HTR-8/SVneo (cell line): ENCODE results near the gene STK35.

Experiments used
- DNase-seq: peaks from one replicate; pipeline ENCODE4 v3.0.0; 2011; ENCODE audit warnings: low spot score, mixed read lengths; ENCODE audit not compliant: insufficient read length
- FAIRE-seq: peaks from 2 replicates; lab custom pipeline; 2011; peaks lifted over from hg19 to GRCh38; lab: Jason Lieb, UNC

The STK35 gene

DNA sequence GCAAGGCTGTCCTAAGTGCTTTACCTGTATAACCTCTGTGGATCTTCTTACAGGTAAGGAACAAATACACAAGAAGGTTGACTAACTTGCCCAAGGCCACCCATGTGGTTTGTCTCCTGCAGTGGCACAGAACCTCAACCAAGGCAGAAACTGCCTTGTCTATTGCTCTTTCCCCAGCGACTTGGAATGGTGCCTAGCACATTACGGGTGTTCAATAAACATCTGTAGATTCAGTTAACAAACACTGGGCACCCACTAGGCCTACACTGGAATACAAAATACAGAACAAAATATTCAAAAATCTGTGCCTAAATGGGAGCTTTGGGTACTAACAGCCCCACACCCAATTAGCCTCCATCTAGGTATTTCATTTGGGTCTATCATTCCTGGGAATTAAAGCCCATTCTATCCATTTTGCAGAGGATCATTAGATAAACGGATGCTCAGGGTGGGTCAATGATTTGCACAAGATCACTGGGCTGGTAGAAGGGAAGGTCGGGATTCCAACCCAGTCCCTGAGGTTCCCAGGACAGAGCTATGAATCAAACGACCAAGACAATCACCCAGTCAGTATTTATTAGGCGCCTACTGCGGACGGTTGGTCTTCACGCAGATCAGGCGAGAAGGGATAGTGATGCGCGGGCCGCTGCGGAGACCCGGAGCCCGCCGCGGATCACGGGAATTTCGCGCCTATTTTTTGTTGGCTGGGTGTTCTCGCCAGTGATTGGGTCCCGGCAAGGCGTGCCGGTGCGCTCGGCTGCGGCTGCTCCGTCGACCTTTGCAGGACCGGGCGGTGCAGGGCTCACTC, at the start of gene STK35:
Gene STK35 (plus strand): TSS at position 771 of the 808 bp plus-strand sequence. CDS start 55 bp downstream, outside the sequence.
- FAIRE-seq = no peak
- peak; percentile 62 for DNase-seq

GRCh38 chr20:2051946-2052345, 49.7 kb upstream of the STK35 start:
- DNase-seq = no peak
- no peak for FAIRE-seq

GRCh38 chr20:2052741-2053140, 48.9 kb upstream of the STK35 start:
- DNase-seq (no peak), FAIRE-seq (no peak)

GRCh38 chr20:2053615-2054014, 48.0 kb upstream of the STK35 start:
- no peak for FAIRE-seq
- no peak for DNase-seq

DNA sequence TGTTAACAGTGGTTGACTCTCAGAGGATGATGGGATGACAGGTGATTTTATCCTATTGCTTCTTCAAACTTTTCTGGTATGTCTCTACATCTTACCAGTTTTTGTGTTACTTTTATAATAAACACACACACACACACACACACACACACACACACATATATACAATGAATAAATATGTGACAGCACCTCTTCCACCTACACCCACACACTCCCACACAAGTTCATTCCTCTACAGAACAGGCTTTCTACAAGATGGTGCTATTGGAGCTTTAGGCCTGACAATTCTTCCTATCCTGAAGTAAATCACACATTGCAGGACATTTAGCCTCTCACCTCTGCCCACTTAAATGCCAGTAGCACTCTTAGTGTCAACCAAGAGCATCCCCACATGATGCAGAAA, 46.7 kb upstream of the STK35 start:
- FAIRE-seq = no peak
- no peak for DNase-seq

DNA sequence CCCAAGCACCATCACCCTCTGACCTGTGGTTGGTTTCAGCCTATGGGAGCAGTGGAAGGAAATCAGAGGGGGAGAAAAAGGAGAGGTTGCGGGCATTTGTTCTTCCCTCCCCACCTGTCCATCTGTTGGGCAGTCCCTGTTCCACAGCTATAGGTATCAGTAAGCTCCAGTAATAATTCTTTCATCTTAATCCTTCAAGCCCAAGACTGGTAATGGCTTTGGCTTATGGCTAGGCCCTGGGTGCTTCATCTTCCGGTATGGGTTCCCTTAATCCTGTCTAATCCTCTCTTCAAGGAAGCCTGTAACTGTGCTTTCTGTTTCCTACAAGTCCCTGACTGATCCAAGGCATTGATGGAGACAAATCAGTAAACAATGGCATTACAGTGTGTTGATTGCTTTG, 42.2 kb upstream of the STK35 start:
- DNase-seq = no peak
- no peak for FAIRE-seq

GRCh38 chr20:2065099-2065498, 36.5 kb upstream of the STK35 start:
- DNase-seq (no peak), FAIRE-seq (no peak)

DNA sequence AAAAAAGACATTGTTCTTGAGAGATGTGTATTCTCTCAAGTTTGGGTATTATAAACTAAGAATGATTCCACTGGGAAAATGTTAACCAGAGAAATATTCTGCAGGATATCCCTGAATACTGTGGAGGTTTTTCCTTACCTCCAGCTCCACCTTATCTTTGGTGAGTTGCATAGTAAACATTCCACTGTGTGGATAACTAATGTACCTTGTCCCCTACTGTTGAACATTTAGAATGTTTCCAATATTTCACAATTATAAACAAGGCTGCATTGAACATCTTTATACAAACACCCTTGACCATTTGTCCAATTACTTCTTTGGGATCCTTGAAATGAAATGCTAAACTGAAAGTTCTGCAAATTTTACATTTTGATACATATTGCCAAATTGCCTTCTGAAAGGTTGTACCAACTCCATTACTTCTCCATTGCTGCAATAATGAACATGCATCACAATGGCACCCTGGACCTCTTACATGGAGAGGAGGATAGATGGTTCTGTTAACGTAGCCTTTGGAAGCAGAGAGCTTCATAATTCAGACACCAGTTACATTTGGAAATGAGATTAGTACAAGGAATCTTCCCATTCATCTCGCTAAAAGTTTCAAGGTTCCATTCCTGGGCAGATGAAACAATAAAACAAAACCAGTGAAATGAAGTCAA, 35.0 kb upstream of the STK35 start:
- DNase-seq (no peak), FAIRE-seq (no peak)

GRCh38 chr20:2080532-2081224, 20.9 kb upstream of the STK35 start:
- DNase-seq = no peak
- FAIRE-seq = no peak

DNA sequence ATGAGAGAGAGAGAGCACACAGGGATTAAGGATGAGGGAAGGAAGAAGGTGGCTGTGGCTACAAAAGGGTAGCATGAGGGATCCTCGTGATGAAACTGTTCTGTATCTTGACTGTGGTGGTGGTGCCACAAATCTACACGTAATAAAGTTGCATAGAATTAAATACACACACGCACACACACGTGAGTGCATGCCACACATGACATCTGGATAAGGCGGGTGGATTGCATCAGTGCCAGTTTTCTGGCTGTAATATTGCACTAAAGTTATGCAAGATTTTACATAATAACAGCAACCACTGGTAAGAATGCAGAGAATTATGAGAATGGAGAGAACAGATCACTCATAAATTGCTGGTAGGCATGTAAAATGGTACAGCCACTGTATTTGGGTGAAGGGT, 16.9 kb upstream of the STK35 start:
- DNase-seq = no peak
- no peak for FAIRE-seq

GRCh38 chr20:2086177-2086979, 15.2 kb upstream of the STK35 start:
- FAIRE-seq (no peak), DNase-seq (no peak)

- FAIRE-seq (no peak), DNase-seq (no peak)
These were observed 14.6 kb upstream of the STK35 start for GRCh38 chr20:2086980-2087377.

DNA sequence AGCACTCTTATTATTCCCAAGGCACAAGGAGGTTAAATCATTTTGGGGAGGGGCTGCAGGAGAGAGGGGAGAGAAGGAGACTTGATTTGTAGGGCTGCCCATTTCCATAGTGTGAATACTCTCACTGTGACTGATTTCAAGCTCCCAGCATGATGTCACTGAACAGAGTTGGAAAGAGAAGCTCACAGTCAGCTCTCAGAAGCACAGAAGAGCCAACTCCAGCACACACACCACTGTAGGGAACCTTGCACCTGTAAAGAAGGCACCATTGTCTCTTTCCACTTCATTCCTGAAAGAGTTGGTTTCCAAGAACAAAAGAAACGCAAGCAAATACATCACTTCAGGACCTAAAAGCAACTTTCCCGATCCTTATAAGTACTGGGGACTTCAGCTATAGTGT, 12.7 kb upstream of the STK35 start:
- DNase-seq (no peak), FAIRE-seq (no peak)

- FAIRE-seq (no peak), DNase-seq (no peak)
These were observed 12.2 kb upstream of the STK35 start for GRCh38 chr20:2089447-2089846.

GRCh38 chr20:2093159-2093781, 8.4 kb upstream of the STK35 start:
- FAIRE-seq = no peak
- DNase-seq = no peak

DNA sequence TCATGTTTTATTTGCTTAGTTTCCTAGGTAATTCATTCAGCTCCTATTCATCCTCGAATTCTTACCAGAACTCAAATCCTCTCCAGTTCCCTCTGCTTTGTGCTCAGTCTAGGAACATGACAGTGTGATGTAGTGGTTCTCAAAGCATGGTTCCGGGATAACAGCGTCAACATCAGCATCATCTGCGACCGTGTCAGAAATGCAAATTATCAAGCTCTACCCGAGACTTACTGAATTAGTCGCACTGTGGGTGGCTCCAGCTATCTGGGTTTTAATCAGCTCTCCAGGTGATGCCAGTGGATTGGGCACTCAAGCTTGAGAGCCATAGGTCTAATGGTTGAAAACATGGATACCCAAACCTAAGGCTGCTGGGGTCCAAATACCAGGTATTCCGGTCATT, 7.7 kb upstream of the STK35 start:
- FAIRE-seq (no peak), DNase-seq (no peak)

- peak; percentile 48 for FAIRE-seq
These were observed 398 bp downstream of the STK35 start for GRCh38 chr20:2101865-2102584.

DNA sequence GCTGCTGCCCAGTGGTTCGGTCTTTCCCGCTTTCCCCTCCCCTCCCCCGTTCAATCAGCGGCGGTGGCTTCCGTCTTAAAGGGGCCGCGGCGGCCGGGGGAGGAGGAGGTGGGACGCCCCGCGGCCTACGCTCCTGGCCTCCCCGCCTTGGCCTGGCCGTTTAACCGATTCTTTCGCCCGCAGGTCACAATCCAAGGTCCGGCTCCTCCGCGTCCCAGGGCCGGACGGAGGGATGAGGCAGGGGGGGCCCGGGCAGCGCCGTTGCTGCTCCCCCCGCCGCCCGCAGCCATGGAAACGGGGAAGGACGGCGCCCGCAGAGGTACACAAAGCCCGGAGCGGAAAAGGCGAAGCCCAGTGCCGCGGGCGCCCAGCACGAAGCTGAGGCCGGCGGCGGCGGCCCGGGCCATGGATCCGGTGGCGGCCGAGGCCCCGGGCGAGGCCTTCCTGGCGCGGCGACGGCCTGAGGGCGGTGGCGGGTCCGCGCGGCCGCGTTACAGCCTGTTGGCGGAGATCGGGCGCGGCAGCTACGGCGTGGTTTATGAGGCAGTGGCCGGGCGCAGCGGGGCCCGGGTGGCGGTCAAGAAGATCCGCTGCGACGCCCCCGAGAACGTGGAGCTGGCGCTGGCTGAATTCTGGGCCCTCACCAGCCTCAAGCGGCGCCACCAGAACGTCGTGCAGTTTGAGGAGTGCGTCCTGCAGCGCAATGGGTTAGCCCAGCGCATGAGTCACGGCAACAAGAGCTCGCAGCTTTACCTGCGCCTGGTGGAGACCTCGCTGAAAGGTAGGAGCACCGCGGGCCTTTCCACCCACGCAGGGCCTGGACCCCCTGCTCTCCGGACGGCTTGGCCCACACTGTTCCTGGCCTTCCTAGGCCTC, 1.2 kb downstream of the STK35 start:
- DNase-seq (peak; percentile 91), FAIRE-seq (peak; percentile 64)

More at GRCh38 chr20:2101865-2102584, 398 bp downstream of the STK35 start:
- peak; percentile 95 for DNase-seq
